Transverse colon (tissue), 4 donors: ENCODE measurements around the gene PADI2. TPM values are rescaled to one million over a fixed set of nuclear protein-coding genes. Genes with fewer than 3 reads are reported as not detected.

ENCODE experiments used
- DNase-seq: peaks from one replicate; pipeline ENCODE4 v3.0.0-alpha.2; 2019
- H3K27ac ChIP-seq, 4 donors: fragments of 200-600 bp; sonication (generic); 2 replicates each; pipeline ENCODE4 v1.5.1; 2016 to 2018; ENCODE audit warnings: inconsistent platforms in 4 of 4
- H3K27me3 ChIP-seq: fragments of 200-600 bp; sonication (generic); 2 replicates; pipeline ENCODE4 v1.5.1; 2017; ENCODE audit warnings: inconsistent platforms
- H3K36me3 ChIP-seq, 4 donors: fragments of 200-600 bp; sonication (generic); 2 replicates each; pipeline ENCODE4 v1.5.1; 2017 to 2019; ENCODE audit warnings: inconsistent platforms in 4 of 4
- H3K4me1 ChIP-seq, 4 donors: fragments of 200-600 bp; sonication (generic); 2 replicates each; pipeline ENCODE4 v1.5.1; 2017 to 2020; ENCODE audit warnings: inconsistent platforms in 4 of 4
- H3K4me3 ChIP-seq, 4 donors: fragments of 200-600 bp; sonication (generic); 1 replicate in 1 of 4; 2 replicates in 3 of 4; pipeline versions ENCODE4 v1.5.1 to v1.6.1; 2017 to 2019; ENCODE audit warnings: inconsistent platforms in 4 of 4
- H3K9me3 ChIP-seq, 2 donors: fragments of 200-600 bp; sonication (generic); 2 replicates each; pipeline ENCODE4 v1.5.1; 2017 to 2019; ENCODE audit warnings: inconsistent platforms in 2 of 2
- CTCF ChIP-seq, 5 experiments: fragments of 200-600 bp in 3 of 5; fragments of 450-650 bp in 2 of 5; sonication (generic) in 3 of 5; IDR thresholded peaks; 1 replicate in 2 of 5; 2 replicates in 3 of 5; pipeline ENCODE4 v1.5.1; 2016 to 2017; ENCODE audit warnings: antibody characterized with exemption in 5 of 5, inconsistent platforms in 3 of 5, mild to moderate bottlenecking in 2 of 5, moderate library complexity in 1 of 5
- EP300 ChIP-seq: sonication (generic); formaldehyde crosslinking; IDR thresholded peaks from one replicate; pipeline ENCODE4 v1.6.1; 2017; ENCODE audit warnings: antibody characterized with exemption, low read depth
- POLR2A ChIP-seq: fragments of 450-650 bp; IDR thresholded peaks from one replicate; pipeline ENCODE4 v1.6.1; 2016; ENCODE audit warnings: antibody characterized with exemption, mild to moderate bottlenecking, moderate library complexity
- POLR2AphosphoS5 ChIP-seq, 3 donors: sonication (generic); formaldehyde crosslinking; IDR thresholded peaks; one replicate each; pipeline ENCODE4 v1.6.1; 2016; ENCODE audit warnings: antibody characterized with exemption in 3 of 3
- WGBS, 2 donors: methylation state at CpG; one replicate each; pipeline ENCODE4 v1.1.5; 2018; ENCODE audit warnings: low coverage in 1 of 2; 5-methylcytosine and 5-hydroxymethylcytosine counted together
- in situ Hi-C, 4 donors: fragments of 200-750 bp; cut with MboI; loops; one replicate each; pipeline versions ENCODE4 v1.15.0 to v1.15.1; 2017; ENCODE audit warnings: low sequenced_read_pairs in 3 of 4, low pct_ligation_motif_present in 1 of 4, low pct_unique_long_range_greater_than_20kb in 1 of 4
- intact Hi-C: fragments of 100-400 bp; cut with DNase I; formaldehyde crosslinking; loops from one replicate; pipeline ENCODE4 v1.15.1; 2023; ENCODE audit warnings: low total_unique reads
- total RNA-seq, 4 donors: library from RNA; depleted of rRNA; stranded (reverse); fragments of >200 nt; gene quantifications; one replicate each; pipeline ENCODE4 v1.1.0, GENCODE V29; 2016

PADI2 gene
- total RNA-seq, 4 donors from 2014 or later = 143 to 285 (median 238) TPM

GRCh38 chr1:17097147-17097546 lies 22.1 kb downstream of the PADI2 start:
- no peaks in the 10 kb centered on the region for H3K9me3 ChIP-seq
- H3K27ac ChIP-seq = no peak overlapping the region
- H3K4me3 ChIP-seq = no peak overlapping the region
- DNase-seq = no peak
- intact Hi-C loops = no loop called here
- H3K27me3 ChIP-seq = no peaks in the 10 kb centered on the region
- no peak for TF ChIP-seq POLR2A
- no peak for TF ChIP-seq POLR2AphosphoS5 (IDR thresholded peaks at IDR 0.05)
- TF ChIP-seq EP300 = no peak
- TF ChIP-seq CTCF (IDR thresholded peaks at IDR 0.05) = no peak
- peaks cover 0 to 18% (median 2%) of the 10 kb centered on the region in 4 donors for H3K4me1 ChIP-seq
- 56% methylated on average over 6 of the region's 8 CpGs; no CpG with 5 or more reads in 1 of the 2 donors for WGBS, 2 donors
- H3K36me3 ChIP-seq = peaks cover 0 to 2% (median 0%) of the 10 kb centered on the region in 4 donors
- in situ Hi-C loops = no loop called here

DNA sequence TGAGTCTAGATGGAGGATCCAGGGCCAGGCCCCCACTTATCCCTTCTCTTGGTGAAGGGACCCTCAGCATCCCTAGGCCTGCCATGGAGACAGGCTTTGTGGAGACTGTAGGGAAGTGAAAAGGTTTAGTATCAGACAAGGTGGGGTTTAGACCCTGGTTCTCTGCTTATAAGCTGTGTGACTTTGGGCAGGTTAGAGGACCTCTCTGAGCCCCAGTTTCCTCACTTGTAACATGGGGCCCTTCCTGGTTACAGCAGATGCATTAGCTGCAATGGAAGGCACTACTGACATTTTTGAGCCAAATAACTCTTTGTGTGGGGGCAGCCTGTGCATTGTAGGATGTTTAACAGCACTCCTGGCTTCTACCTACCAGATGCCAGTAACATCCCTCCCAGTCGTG lies 22.7 kb downstream of the PADI2 start:
- Histone ChIP-seq H3K4me1 (peaks cover 0 to 18% (median 2%) of the 10 kb centered on the region in 4 donors), H3K27me3 (no peaks in the 10 kb centered on the region), H3K36me3 (peaks cover 0 to 6% (median 0%) of the 10 kb centered on the region in 4 donors), H3K27ac (no peak overlapping the region), H3K4me3 (no peak overlapping the region), H3K9me3 (no peaks in the 10 kb centered on the region)
- in situ Hi-C loops = no loop called here
- 0% methylated on average over 1 of the region's 1 CpG; no CpG with 5 or more reads in 1 of the 2 donors for WGBS, 2 donors
- intact Hi-C loops = no loop called here
- TF ChIP-seq POLR2AphosphoS5 (IDR thresholded peaks at IDR 0.05) (no peak), EP300 (no peak), CTCF (IDR thresholded peaks at IDR 0.05) (no peak), POLR2A (no peak)
- DNase-seq = no peak

DNA sequence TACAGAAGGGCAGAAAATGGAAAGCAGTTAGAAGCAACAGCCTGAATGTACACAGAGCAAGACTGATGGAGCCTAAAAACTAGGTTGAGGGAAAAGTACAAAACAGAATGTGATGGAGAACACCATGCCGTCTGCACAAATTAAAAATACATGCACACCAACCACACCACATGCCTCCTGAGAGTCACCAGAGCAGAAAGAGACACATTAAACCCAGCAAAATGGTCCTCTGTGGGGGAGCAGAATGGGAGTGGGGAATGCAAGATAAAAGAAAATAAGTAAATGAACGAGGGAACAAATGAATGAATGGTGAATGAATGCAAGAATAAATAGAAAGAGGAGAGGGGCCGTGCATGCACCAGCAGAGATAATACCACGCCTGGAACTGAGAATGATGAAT lies 24.1 kb downstream of the PADI2 start:
- Histone ChIP-seq H3K36me3 (peaks cover 0 to 6% (median 0%) of the 10 kb centered on the region in 4 donors), H3K4me3 (no peak overlapping the region), H3K4me1 (peaks cover 0 to 18% (median 2%) of the 10 kb centered on the region in 4 donors), H3K27ac (no peak overlapping the region), H3K9me3 (no peaks in the 10 kb centered on the region), H3K27me3 (no peaks in the 10 kb centered on the region)
- intact Hi-C loops (no loop called here), in situ Hi-C loops (no loop called here)
- WGBS, 2 donors = 35 to 62% methylated on average over 3 to 4 of the region's 4 CpGs
- TF ChIP-seq POLR2A (no peak), CTCF (IDR thresholded peaks at IDR 0.05) (no peak), EP300 (no peak), POLR2AphosphoS5 (IDR thresholded peaks at IDR 0.05) (no peak)
- no peak for DNase-seq

DNA sequence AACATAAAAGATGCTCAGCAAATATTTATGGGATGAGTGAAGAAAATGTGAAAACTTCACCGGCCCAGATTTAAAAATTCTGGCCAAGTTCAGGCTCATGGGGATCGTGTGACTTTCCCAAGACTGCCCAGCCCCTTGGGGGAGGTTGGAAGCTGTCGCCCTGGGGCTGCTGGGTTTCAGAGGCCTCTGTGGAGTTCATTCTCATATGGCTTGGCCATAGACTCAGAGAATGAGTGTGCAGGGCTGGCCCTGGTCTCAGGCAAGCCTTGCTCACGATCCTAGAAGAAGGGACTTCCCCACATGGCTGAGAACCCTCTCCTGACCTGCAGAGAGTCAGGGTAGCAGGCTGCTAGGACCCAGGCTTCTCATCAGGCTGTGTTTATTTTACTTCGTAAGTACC lies 24.6 kb downstream of the PADI2 start:
- WGBS, 2 donors = 59% methylated on average over 5 of the region's 5 CpGs; no CpG with 5 or more reads in 1 of the 2 donors
- no peak for DNase-seq

More for the DNA sequence above, 24.6 kb downstream of the PADI2 start:
- in situ Hi-C loops (no loop called here), intact Hi-C loops (no loop called here)
- Histone ChIP-seq H3K27ac (no peak overlapping the region), H3K4me3 (no peak overlapping the region), H3K4me1 (peaks cover 0 to 18% (median 2%) of the 10 kb centered on the region in 4 donors), H3K9me3 (no peaks in the 10 kb centered on the region), H3K36me3 (peaks cover 0 to 6% (median 0%) of the 10 kb centered on the region in 4 donors), H3K27me3 (no peaks in the 10 kb centered on the region)
- no peak for TF ChIP-seq EP300
- TF ChIP-seq CTCF (IDR thresholded peaks at IDR 0.05) = no peak
- TF ChIP-seq POLR2A = no peak
- TF ChIP-seq POLR2AphosphoS5 (IDR thresholded peaks at IDR 0.05) = no peak
